PFSK-1 (cell line): ENCODE measurements around the gene OARD1.

Experiments used
- FOXP2 ChIP-seq: optimal IDR thresholded peaks from 2 replicates; pipeline ENCODE3; 2011; ENCODE audit warnings: borderline replicate concordance, control low read depth, inconsistent platforms; ENCODE audit not compliant: insufficient read depth; ENCODE audit errors: extremely low read length, extremely low read depth
- POLR2AphosphoS5 ChIP-seq: IDR thresholded peaks from 2 replicates; pipeline ENCODE4 v1.6.1; 2012; ENCODE audit warnings: low read depth, mild to moderate bottlenecking, control low read depth, low read length, moderate library complexity
- SIN3A ChIP-seq: IDR thresholded peaks from 2 replicates; pipeline ENCODE4 v1.6.1; 2012; ENCODE audit warnings: mild to moderate bottlenecking, low read length, moderate library complexity, borderline replicate concordance; ENCODE audit not compliant: insufficient read depth
- TAF1 ChIP-seq: IDR thresholded peaks from 2 replicates; pipeline ENCODE4 v1.6.1; 2012; ENCODE audit warnings: low read length, control low read depth, borderline replicate concordance; ENCODE audit not compliant: insufficient read depth
- TF ChIP-seq, protein P1 (sequence below), 2 experiments: IDR thresholded peaks; 2 replicates each; pipeline versions ENCODE4 v1.6.1 to v1.8.0; 2011 to 2012; ENCODE audit warnings: low read depth in 2 of 2, low read length in 2 of 2, control low read depth in 1 of 2, inconsistent platforms in 1 of 2, mild to moderate bottlenecking in 1 of 2, moderate library complexity in 1 of 2; ENCODE audit not compliant: insufficient read depth in 1 of 2

Gene OARD1

GRCh38 chr6:41075651-41076626 is 3.8 kb upstream of the OARD1 start:
- TF ChIP-seq TAF1 (no peak), POLR2AphosphoS5 (no peak), SIN3A (no peak), FOXP2 (no peak)
- TF ChIP-seq, protein P1, sequence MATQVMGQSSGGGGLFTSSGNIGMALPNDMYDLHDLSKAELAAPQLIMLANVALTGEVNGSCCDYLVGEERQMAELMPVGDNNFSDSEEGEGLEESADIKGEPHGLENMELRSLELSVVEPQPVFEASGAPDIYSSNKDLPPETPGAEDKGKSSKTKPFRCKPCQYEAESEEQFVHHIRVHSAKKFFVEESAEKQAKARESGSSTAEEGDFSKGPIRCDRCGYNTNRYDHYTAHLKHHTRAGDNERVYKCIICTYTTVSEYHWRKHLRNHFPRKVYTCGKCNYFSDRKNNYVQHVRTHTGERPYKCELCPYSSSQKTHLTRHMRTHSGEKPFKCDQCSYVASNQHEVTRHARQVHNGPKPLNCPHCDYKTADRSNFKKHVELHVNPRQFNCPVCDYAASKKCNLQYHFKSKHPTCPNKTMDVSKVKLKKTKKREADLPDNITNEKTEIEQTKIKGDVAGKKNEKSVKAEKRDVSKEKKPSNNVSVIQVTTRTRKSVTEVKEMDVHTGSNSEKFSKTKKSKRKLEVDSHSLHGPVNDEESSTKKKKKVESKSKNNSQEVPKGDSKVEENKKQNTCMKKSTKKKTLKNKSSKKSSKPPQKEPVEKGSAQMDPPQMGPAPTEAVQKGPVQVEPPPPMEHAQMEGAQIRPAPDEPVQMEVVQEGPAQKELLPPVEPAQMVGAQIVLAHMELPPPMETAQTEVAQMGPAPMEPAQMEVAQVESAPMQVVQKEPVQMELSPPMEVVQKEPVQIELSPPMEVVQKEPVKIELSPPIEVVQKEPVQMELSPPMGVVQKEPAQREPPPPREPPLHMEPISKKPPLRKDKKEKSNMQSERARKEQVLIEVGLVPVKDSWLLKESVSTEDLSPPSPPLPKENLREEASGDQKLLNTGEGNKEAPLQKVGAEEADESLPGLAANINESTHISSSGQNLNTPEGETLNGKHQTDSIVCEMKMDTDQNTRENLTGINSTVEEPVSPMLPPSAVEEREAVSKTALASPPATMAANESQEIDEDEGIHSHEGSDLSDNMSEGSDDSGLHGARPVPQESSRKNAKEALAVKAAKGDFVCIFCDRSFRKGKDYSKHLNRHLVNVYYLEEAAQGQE (IDR thresholded peaks at IDR 0.05; ENCODE audit: insufficient read depth in 1 of 2, low read depth in 2 of 2, low read length in 2 of 2): no peak

DNA sequence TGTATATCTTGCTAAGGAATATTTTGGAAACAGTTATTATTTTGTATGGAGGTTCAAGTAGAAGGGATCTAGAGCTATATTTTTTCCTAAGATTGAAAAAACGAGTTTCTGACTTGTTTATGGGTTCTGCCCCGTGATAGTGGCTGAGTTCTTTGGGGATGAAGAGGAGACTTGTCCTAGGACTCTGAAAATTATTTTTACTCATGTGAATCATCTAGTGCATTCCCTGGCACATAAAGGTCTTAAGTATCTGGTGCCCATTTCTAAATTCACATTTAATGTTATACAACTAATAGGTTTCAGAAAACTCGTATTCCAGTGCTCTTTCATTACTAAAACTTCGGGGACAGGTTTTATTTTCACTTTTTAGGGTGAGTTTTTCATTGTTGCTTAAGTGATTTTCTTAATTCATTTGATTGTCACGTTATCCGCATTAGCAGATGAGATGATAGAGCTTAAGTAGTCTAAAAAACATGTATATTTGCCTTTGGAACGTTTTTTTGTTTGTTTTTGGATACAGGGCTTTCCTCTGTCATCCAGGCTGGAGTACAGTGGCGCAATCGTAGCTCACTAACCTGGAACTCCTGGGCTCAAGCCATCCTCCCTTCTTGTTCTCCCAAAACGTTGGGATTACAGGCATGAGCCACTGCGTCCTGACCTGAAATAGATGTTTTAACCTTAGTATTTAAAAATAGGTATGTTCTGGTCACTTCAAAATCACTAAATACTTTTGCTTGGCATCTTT is 2.7 kb upstream of the OARD1 start:
- no peak for TF ChIP-seq POLR2AphosphoS5
- no peak for TF ChIP-seq TAF1
- no peak for TF ChIP-seq FOXP2
- no peak for TF ChIP-seq SIN3A
- TF ChIP-seq, protein P1 (IDR thresholded peaks at IDR 0.05; ENCODE audit: insufficient read depth in 1 of 2, low read depth in 2 of 2, low read length in 2 of 2): no peak

DNA sequence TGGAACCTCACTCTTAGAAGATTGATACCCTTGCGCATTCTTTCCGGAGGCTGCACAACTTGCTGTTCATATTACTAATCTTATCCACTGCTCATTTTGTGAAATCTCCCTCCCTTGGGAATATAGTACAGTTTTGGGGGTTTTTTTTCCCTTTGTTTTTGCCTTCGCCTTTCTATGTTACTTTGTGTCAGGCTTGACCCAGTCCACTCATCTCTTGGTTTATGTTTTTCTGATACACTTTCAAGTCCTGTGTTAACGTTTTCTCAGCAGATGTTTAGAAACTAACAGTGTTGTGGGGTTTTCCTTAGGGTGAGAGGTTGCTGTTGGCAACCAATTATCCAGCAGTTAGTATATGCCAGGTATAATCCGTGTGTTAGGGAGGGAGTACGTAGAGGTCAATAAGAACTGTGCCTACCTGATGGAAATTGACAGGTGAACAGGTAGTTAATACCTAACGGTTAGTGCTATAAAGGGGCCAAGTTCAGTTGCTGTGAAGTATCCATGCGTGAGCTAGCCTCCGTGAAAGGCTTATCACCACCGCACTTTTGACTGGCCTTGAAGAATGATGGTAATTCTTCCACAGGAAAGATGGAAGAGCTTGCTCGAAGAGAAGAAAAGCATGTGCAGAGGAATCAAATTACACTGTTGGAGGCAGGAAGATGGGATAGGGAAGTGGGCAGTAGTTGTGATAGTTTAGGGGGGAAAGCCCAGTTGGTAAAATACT is 2.0 kb upstream of the OARD1 start:
- no peak for TF ChIP-seq SIN3A
- TF ChIP-seq, protein P1 (IDR thresholded peaks at IDR 0.05; ENCODE audit: insufficient read depth in 1 of 2, low read depth in 2 of 2, low read length in 2 of 2): no peak
- TF ChIP-seq POLR2AphosphoS5: no peak
- TF ChIP-seq TAF1: no peak
- no peak for TF ChIP-seq FOXP2

- peak; percentile 77; the same call in 1 of the 2 replicates for TF ChIP-seq SIN3A
- peak; percentile 82 for TF ChIP-seq TAF1
- TF ChIP-seq FOXP2: peak; percentile 1
- TF ChIP-seq, protein P1 (IDR thresholded peaks at IDR 0.05; ENCODE audit: insufficient read depth in 1 of 2, low read depth in 2 of 2, low read length in 2 of 2): no peak
- TF ChIP-seq POLR2AphosphoS5: peak; percentile 78
These were observed 1.2 kb upstream of the OARD1 start for GRCh38 chr6:41073203-41073967.
